Measurements from ENCODE around the gene LY6G6D.

- TF ChIP-seq CTCF (conservative IDR thresholded peaks at IDR 0.05) (peak; percentile 86), ZFX (IDR thresholded peaks at IDR 0.05) (no peak)
Measured at GRCh38 chr6:31680226-31681134, 34.7 kb upstream of the LY6G6D start, which contains the start of gene LY6G5C.
